GM13976 (cell line): ENCODE results near the gene GDPD3.

Source experiments
- DNase-seq: peaks from one replicate; pipeline ENCODE4 v3.0.0; 2012; ENCODE audit warnings: low spot score
- CTCF ChIP-seq: IDR thresholded peaks from 2 replicates; pipeline ENCODE4 v1.5.1; 2012; ENCODE audit warnings: borderline replicate concordance, mild to moderate bottlenecking; ENCODE audit not compliant: insufficient read depth; ENCODE audit errors: extremely low read depth, missing control alignments, control extremely low read depth
- in situ Hi-C: fragments of 300-500 bp; cut with MboI; formaldehyde crosslinking; loops from one replicate; pipeline ENCODE4 v1.12.0; 2022; ENCODE audit warnings: low sequenced_read_pairs, mixed read lengths, inconsistent platforms; ENCODE audit not compliant: unreplicated experiment

GDPD3 gene

GRCh38 chr16:30090610-30091331 lies 22.6 kb downstream of the GDPD3 start:
- TF ChIP-seq CTCF: no peak
- in situ Hi-C loops: no loop called here

DNA sequence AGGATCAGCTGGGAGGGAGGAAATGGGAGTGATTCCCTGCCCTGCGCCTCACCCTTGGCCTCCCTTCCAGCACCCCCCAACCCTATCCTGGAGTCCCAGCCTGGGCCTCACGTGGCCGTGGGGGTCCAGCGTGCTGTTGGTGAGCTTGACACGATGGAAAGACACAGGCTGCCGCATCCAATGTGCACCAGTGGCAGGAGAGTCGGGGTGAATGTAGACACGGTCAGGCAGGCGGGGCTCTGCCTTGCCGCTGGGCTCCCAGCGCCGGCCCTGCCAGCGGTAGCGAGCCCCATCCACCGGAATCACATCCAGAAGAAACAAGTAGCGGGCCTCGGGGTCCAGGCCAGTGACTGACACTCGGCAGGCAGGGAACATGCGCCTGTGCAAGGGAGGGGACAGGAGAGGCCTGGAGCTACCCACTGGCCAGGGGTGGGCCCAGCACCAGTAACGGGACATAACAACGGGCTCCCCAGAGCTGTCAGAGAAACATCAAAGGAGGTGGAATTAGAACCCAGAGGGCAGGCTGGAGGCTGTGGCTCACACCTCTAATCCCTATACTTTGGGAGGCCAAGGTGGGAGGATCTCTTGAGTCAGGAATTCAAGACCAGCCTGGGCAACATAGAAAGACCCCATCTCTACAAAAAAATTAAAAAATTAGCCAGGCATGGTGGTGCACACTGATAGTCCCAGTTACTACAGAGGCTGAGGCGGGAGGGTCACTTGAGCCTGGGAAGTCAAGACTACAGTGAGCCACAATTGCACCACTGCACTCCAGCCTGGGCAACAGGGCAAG lies 24.3 kb downstream of the GDPD3 start:
- in situ Hi-C loops: no loop called here
- no peak for DNase-seq
- TF ChIP-seq CTCF: no peak

More at GRCh38 chr16:30090610-30091331, 22.6 kb downstream of the GDPD3 start:
- DNase-seq: no peak

DNA sequence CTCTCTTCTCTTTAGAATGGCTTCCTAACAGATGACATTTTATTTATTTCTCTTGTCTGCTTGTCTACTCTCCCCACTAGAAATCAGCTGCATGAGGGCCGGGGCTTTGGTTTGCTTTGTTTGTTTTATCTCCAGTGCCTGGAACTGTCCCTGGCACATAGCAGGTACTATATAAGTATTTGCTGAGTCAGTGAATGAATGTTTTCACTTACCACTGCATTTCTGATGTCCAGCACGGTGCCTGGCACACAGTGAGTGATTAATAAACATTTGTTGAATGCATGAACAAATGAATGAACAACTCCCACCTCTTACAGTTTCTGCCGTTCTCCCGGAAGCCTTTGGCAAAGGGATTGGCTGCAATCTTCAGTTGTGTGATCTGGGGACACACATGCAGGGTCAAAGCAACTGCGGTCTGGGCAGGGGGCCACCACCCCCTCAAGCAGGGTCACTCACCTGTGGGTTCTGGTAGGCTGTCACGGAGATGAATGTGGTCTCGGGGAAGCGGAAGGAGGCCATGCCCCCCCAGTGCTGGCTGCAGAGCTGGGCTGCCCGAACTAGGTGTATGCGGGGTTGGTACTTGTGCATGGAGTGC lies 25.0 kb downstream of the GDPD3 start:
- no peak for DNase-seq
- no peak for TF ChIP-seq CTCF
- in situ Hi-C loops: no loop called here

GRCh38 chr16:30087181-30087898 lies 26.0 kb downstream of the GDPD3 start:
- no peak for TF ChIP-seq CTCF
- in situ Hi-C loops: no loop called here
- DNase-seq: no peak

GRCh38 chr16:30086291-30087140 lies 26.8 kb downstream of the GDPD3 start:
- in situ Hi-C loops: no loop called here
- no peak for TF ChIP-seq CTCF
- no peak for DNase-seq

- no peak for DNase-seq
- no peak for TF ChIP-seq CTCF
- in situ Hi-C loops: no loop called here
Observed at GRCh38 chr16:30085820-30086219, 27.5 kb downstream of the GDPD3 start.
